HCT116 (cell line): ENCODE measurements around the gene TNRC6C. TPM values are rescaled to one million over a fixed set of nuclear protein-coding genes. Genes with fewer than 3 reads are reported as not detected.

Experiments
- ATAC-seq: fragments of 200-7000 bp; cut with Tn5 transposase; 2 replicates; pipeline ENCODE4 v1.9.1; 2020; ENCODE audit warnings: mild to moderate bottlenecking, moderate library complexity
- BruUV-seq: library from RNA; stranded (reverse); fragments of 400-500 nt; replicated peaks from 2 replicates; lab custom pipeline; 2021; lab: Mats Ljungman, UMichigan
- CTCF ChIA-PET: fragments of 300-600 bp; sonication (Branson Sonifier 250); formaldehyde crosslinking; loops from one replicate; lab custom pipeline; 2021; ENCODE audit warnings: antibody characterized with exemption; lab: Charles Lee
- POLR2A ChIA-PET: fragments of 300-600, 350-600 bp; sonication (Branson Sonifier 250); formaldehyde crosslinking; loops from one replicate; lab custom pipeline; 2021; ENCODE audit warnings: antibody characterized with exemption; lab: Charles Lee
- RAD21 ChIA-PET, 2 experiments: fragments of 300-600 bp; sonication (Branson Sonifier 250); formaldehyde crosslinking; loops; one replicate each; lab custom pipeline; 2023; ENCODE audit warnings: low total read pairs in 2 of 2; ENCODE audit not compliant: uncharacterized antibody in 2 of 2, unreplicated experiment in 2 of 2, low non-redundant PET in 1 of 2; lab: Charles Lee
- DNase-seq: peaks from one replicate; pipeline ENCODE4 v3.0.0-alpha.2; 2010; ENCODE audit warnings: low read depth, low spot score
- H2AFZ ChIP-seq: fragments of 200-600 bp; shearing (Covaris generic), sonication (generic); 2 replicates; pipeline ENCODE4 v1.6.1; 2017; ENCODE audit warnings: low read depth, mixed run types, mixed read lengths, antibody characterized with exemption, low read length; ENCODE audit not compliant: poor library complexity, severe bottlenecking
- H3K27ac ChIP-seq: 2 replicates; pipeline ENCODE4 v1.5.1; 2012; ENCODE audit warnings: low read depth, low read length
- H3K27me3 ChIP-seq: fragments of 200-600 bp; sonication (generic); 2 replicates; pipeline ENCODE4 v1.6.1; 2016; ENCODE audit warnings: mixed run types, low read length, mixed read lengths; ENCODE audit not compliant: insufficient read depth
- H3K36me3 ChIP-seq, 2 experiments: fragments of 200-500 bp in 1 of 2; fragments of 200-600 bp in 1 of 2; sonication (Bioruptor generic) in 1 of 2; sonication (generic) in 1 of 2; 2 replicates each; pipeline versions ENCODE4 v1.5.1 to v1.6.1; 2014 to 2016; ENCODE audit warnings: low read length in 2 of 2, inconsistent platforms in 1 of 2, mixed read lengths in 1 of 2, mixed run types in 1 of 2; ENCODE audit not compliant: insufficient read depth in 2 of 2, control insufficient read depth in 1 of 2
- H3K4me1 ChIP-seq, 2 experiments: fragments of 200-600 bp in 1 of 2; sonication (generic) in 1 of 2; 2 replicates each; pipeline versions ENCODE4 v1.5.1 to v1.6.1; 2012 to 2017; ENCODE audit warnings: low read length in 2 of 2, inconsistent platforms in 1 of 2, mild to moderate bottlenecking in 1 of 2, mixed read lengths in 1 of 2, mixed run types in 1 of 2, moderate library complexity in 1 of 2; ENCODE audit not compliant: insufficient read depth in 2 of 2, control insufficient read depth in 1 of 2
- H3K4me2 ChIP-seq: fragments of 200-600 bp; sonication (generic); 2 replicates; pipeline ENCODE4 v1.6.1; 2017; ENCODE audit warnings: mixed run types, low read length, mixed read lengths
- H3K4me3 ChIP-seq, 2 experiments: fragments of 200-600 bp in 1 of 2; sonication (generic) in 1 of 2; replicated peaks in 1 of 2; 2 replicates each; pipeline ENCODE4 v1.5.1; 2011 to 2016; ENCODE audit warnings: low read length in 2 of 2, control low read depth in 1 of 2, low read depth in 1 of 2, mild to moderate bottlenecking in 1 of 2, mixed read lengths in 1 of 2, mixed run types in 1 of 2
- H3K79me2 ChIP-seq: fragments of 200-600 bp; sonication (generic); 2 replicates; pipeline ENCODE4 v1.6.1; 2017; ENCODE audit warnings: mild to moderate bottlenecking, mixed run types, low read length, moderate library complexity, mixed read lengths; ENCODE audit not compliant: insufficient read depth
- H3K9ac ChIP-seq: fragments of 200-600 bp; sonication (generic); 2 replicates; pipeline ENCODE4 v1.6.1; 2016; ENCODE audit warnings: low read length, mixed read lengths
- H3K9me2 ChIP-seq: fragments of 200-600 bp; sonication (generic), shearing (Covaris generic); 2 replicates; pipeline ENCODE4 v1.6.1; 2017; ENCODE audit warnings: mixed run types, mild to moderate bottlenecking, moderate library complexity; ENCODE audit not compliant: insufficient read depth
- H3K9me3 ChIP-seq, 2 experiments: fragments of 200-500 bp in 1 of 2; fragments of 200-600 bp in 1 of 2; sonication (Bioruptor generic) in 1 of 2; sonication (generic) in 1 of 2; 2 replicates each; pipeline ENCODE4 v1.6.1; 2014 to 2017; ENCODE audit warnings: low read length in 2 of 2, mixed read lengths in 2 of 2, inconsistent platforms in 1 of 2, low read depth in 1 of 2, mild to moderate bottlenecking in 1 of 2, mixed run types in 1 of 2, moderate library complexity in 1 of 2; ENCODE audit not compliant: control insufficient read depth in 1 of 2, insufficient read depth in 1 of 2
- H4K20me1 ChIP-seq: fragments of 200-600 bp; sonication (generic), shearing (Covaris generic); 2 replicates; pipeline ENCODE4 v1.6.1; 2017; ENCODE audit warnings: mixed run types, mild to moderate bottlenecking, moderate library complexity; ENCODE audit not compliant: insufficient read depth
- CBX3 ChIP-seq: IDR thresholded peaks from 2 replicates; pipeline ENCODE4 v1.6.1; 2012; ENCODE audit warnings: low read depth
- CTCF ChIP-seq, 3 experiments: fragments of 200-600 bp in 1 of 3; sonication (generic) in 1 of 3; IDR thresholded peaks in 2 of 3; conservative IDR thresholded peaks in 1 of 3; 2 replicates each; pipeline ENCODE4 v1.5.1; 2012 to 2017; ENCODE audit warnings: low read depth in 2 of 3, low read length in 2 of 3, antibody characterized with exemption in 1 of 3, borderline replicate concordance in 1 of 3, control low read depth in 1 of 3, mild to moderate bottlenecking in 1 of 3, mixed read lengths in 1 of 3, mixed run types in 1 of 3, moderate library complexity in 1 of 3; ENCODE audit not compliant: insufficient read depth in 1 of 3
- EGR1 ChIP-seq: IDR thresholded peaks from 2 replicates; pipeline ENCODE4 v1.6.1; 2012; ENCODE audit warnings: low read depth
- EZH2phosphoT487 ChIP-seq: fragments of 200-600 bp; IDR thresholded peaks from 2 replicates; pipeline ENCODE4 v1.6.1; 2018; ENCODE audit warnings: antibody characterized with exemption, borderline replicate concordance
- POLR2A ChIP-seq: IDR thresholded peaks from 2 replicates; pipeline ENCODE4 v1.7.0; 2011; ENCODE audit warnings: borderline replicate concordance; ENCODE audit not compliant: insufficient read depth, insufficient read length; ENCODE audit errors: extremely low read depth
- POLR2AphosphoS5 ChIP-seq: IDR thresholded peaks from 2 replicates; pipeline ENCODE4 v1.6.1; 2011; ENCODE audit warnings: mild to moderate bottlenecking, low read depth, low read length, moderate library complexity
- RAD21 ChIP-seq: IDR thresholded peaks from 2 replicates; pipeline ENCODE4 v1.6.1; 2012; ENCODE audit warnings: low read depth, mild to moderate bottlenecking
- ZBTB33 ChIP-seq: IDR thresholded peaks from 2 replicates; pipeline ENCODE4 v1.6.1; 2011; ENCODE audit warnings: mild to moderate bottlenecking, low read length, moderate library complexity; ENCODE audit not compliant: insufficient replicate concordance; ENCODE audit errors: extremely low read depth
- ZNF274 ChIP-seq: fragments of 200-500 bp; sonication (Bioruptor generic); IDR thresholded peaks from 2 replicates; pipeline ENCODE4 v1.6.1; 2014; ENCODE audit warnings: mild to moderate bottlenecking, low read depth, low read length, inconsistent platforms
- intact Hi-C: fragments of 100-400 bp; cut with micrococcal nuclease; formaldehyde crosslinking; loops from 2 replicates; pipeline ENCODE4 v1.10.0; 2022
- total RNA-seq: library from RNA; stranded (reverse); gene quantifications from one replicate; pipeline ENCODE4 v1.2.1, GENCODE V29; 2021; ENCODE audit not compliant: unreplicated experiment

TNRC6C gene
- total RNA-seq, 1 experiment from 2014 or later, result 23.4 TPM

- Histone ChIP-seq H3K4me1 (no peaks in the 10 kb centered on the region), H4K20me1 (no peaks in the 10 kb centered on the region), H3K4me2 (no peak overlapping the region), H3K9me2 (no peaks in the 10 kb centered on the region), H3K9ac (no peak overlapping the region), H3K36me3 (peaks cover 5 to 23% of the 10 kb centered on the region in 2 experiments; a peak in 3 of 4 replicates), H2AFZ (no peak overlapping the region), H3K27me3 (no peaks in the 10 kb centered on the region), H3K4me3 (no peak overlapping the region), H3K79me2 (no peaks in the 10 kb centered on the region), H3K27ac (no peak overlapping the region), H3K9me3 (no peaks in the 10 kb centered on the region)
- CTCF ChIA-PET, result interaction anchor here (0.8 to 1.4 kb wide), 2 partner anchors 33 to 133 kb away, joined by 3 read pairs; no protein-coding TSS in a partner anchor
- TF ChIP-seq EGR1 (no peak), POLR2A (no peak), EZH2phosphoT487 (no peak), CBX3 (no peak), ZBTB33 (no peak), ZNF274 (no peak), CTCF (IDR thresholded peaks at IDR 0.05 in 2 of 3, conservative IDR thresholded peaks at IDR 0.05 in 1 of 3; ENCODE audit: borderline replicate concordance in 1 of 3, insufficient read depth in 1 of 3, low read depth in 2 of 3, low read length in 2 of 3) (no peak), RAD21 (no peak), POLR2AphosphoS5 (no peak)
- RAD21 ChIA-PET, result no interaction called here
- no TSS peak for BruUV-seq
- POLR2A ChIA-PET, result interaction anchor here (1.6 kb wide), 1 partner anchor 9 kb away, joined by 5 read pairs; the partner anchor contains the start of gene TMC6
- intact Hi-C loops, result loop anchor here (10.0 kb wide), 1 partner anchor 306 kb away; no protein-coding TSS in a partner anchor
- DNase-seq (no peak), ATAC-seq (no peak)
Observed at GRCh38 chr17:78118801-78119241, 160.3 kb downstream of the TNRC6C start.
